A549 treated with DMSO at 1 μM for 4 hours (cell line): ENCODE results near the gene MTERF4. TPM values are rescaled to one million over a fixed set of nuclear protein-coding genes. Genes with fewer than 3 reads are reported as not detected.

Source experiments
- total RNA-seq: library from RNA; stranded (reverse); fragments of 200-300 nt; extraction: Qiagen RNA extraction; gene quantifications from 5 replicates; pipeline ENCODE4 v1.2.3, GENCODE V29; 2022; ENCODE audit warnings: low read depth

The MTERF4 gene
- 24.6 to 34.8 TPM (median 25.9 TPM) in 5 replicates for total RNA-seq

GRCh38 chr2:241102239-241102803 lies at the start of gene MTERF4:
TSS of gene MTERF4 (minus strand) at chr2:241102287. CDS start at chr2:241102273, 14 bp downstream.

GRCh38 chr2:241149925-241150659 lies 48.0 kb upstream of the MTERF4 start, which contains the start of gene PPP1R7:
TSS of gene PPP1R7 (plus strand) at chr2:241150467. CDS start at chr2:241150496, 29 bp downstream.

DNA sequence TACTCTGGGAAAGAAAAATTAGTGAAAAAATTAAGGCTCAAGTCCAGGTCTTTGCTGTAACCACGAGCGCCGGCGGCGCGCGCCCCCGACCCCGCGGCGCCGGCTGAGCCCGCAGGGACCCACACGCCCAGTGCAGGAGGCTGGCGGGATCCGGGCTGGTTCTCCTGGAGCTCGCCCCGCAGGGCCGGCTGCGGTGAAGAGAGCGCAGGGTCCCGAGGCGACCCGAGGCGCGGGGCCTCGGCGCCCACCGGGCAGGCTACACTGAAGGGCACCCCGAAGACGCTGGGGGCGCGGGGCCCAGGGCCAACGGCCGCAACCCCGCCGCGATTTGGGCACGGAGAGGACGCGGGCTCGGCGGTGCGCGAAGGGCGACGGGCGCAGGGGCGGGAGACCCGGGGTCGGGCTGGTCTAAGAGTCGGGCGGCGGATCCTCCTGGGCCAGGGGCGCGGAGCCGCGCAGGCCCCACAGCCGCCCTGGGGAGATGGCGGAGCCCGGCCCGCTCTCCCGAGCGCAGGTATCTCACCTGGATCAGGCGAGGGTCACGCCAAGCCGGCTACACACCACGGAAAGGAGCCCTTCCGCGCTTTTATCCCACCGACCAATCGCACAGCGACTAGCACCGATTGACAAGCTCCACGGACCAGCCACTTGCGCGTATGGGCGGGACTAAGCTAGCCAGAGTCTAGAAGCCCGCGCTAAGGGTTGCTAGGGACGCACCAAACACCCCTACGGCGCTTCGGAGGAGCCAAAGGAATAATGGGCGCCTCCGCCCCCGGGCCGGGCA lies 47.0 kb upstream of the MTERF4 start, which contains the start of gene PASK:
Gene PASK, minus strand, starts transcription at position 582 of the 784 bp plus-strand sequence. CDS start 6,440 bp downstream, outside the sequence.

Other genes starting within 250 kb of the MTERF4 start
- gene AGXT, start 233.5 kb downstream of the MTERF4 start, total RNA-seq: not detected in 5 replicates
- 0.05 to 0.15 TPM (median 0.08 TPM) in 4 of 5 replicates, not detected in the other for gene MAB21L4, start 206.1 kb downstream of the MTERF4 start, total RNA-seq
- not detected in 5 replicates for gene CROCC2, start 196.0 kb downstream of the MTERF4 start, total RNA-seq
- gene SNED1, start 103.7 kb downstream of the MTERF4 start, total RNA-seq: 0.38 to 0.65 TPM (median 0.48 TPM) in 5 replicates
- 6.4 to 9.9 TPM (median 8.7 TPM) in 5 replicates for gene PASK, start 47.2 kb upstream of the MTERF4 start, total RNA-seq
- gene PPP1R7, start 48.2 kb upstream of the MTERF4 start, total RNA-seq: 57.6 to 69.1 TPM (median 59.1 TPM) in 5 replicates
- 1.9 to 2.6 TPM (median 2.1 TPM) in 5 replicates for gene ANO7, start 86.4 kb upstream of the MTERF4 start, total RNA-seq
- gene HDLBP, start 213.4 kb upstream of the MTERF4 start, total RNA-seq: 269 to 292 TPM (median 283 TPM) in 5 replicates
- 253 to 324 TPM (median 293 TPM) in 5 replicates for gene SEPTIN2, start 213.6 kb upstream of the MTERF4 start, total RNA-seq